ENCODE results near the gene HESX1. TPM values are rescaled to one million over a fixed set of nuclear protein-coding genes. Genes with fewer than 3 reads are reported as not detected.

HESX1 gene
- total RNA-seq, result under 1 TPM in 1 of 2 experiments, not detected in 1; 0.50 TPM

DNA sequence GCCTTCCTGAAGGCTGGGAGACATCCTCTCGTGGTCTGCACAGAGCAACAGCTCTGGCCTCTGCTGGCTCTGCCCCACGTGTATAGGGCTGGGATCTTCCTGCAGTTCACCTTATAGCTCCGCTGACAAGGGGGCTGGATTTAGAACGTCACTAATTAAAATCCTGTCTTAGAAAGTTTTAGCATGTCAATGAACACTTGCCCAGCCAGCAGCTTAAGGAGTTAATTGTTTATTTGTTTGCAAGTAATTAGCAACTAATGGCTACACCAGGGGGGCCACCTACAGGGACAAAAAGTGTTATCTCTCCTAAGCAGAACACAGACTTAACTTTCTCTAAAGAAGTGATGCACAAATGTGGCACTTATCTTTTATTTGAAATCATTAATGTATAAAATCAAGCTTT is at the start of gene HESX1:
Gene HESX1, minus strand, starts transcription at position 84 of the 403 bp plus-strand sequence. Its CDS starts 60 bp downstream, at position 24.
- Mint-ChIP-seq H3K27me3 (peaks cover 12% of the 10 kb centered on the region), H3K9me3 (no peaks in the 10 kb centered on the region), H3K4me1 (no peaks in the 10 kb centered on the region), H3K36me3 (no peaks in the 10 kb centered on the region), H3K27ac (no peak within 1 kb of the TSS), H3K4me3 (no peak within 1 kb of the TSS)
- ATAC-seq (ENCODE audit: low read depth), result no peak
- POLR2A ChIA-PET, result no interaction called here
- no peak for DNase-seq

GRCh38 chr3:57244946-57245345 is 45.2 kb upstream of the HESX1 start:
- POLR2A ChIA-PET, result no interaction called here
- H3K4me3 Mint-ChIP-seq, result no peak overlapping the region
- H3K36me3 Mint-ChIP-seq, result peaks cover 34% of the 10 kb centered on the region
- DNase-seq (no peak), ATAC-seq (ENCODE audit: low read depth) (no peak)
- no peak overlapping the region for H3K27ac Mint-ChIP-seq
- no peaks in the 10 kb centered on the region for H3K4me1 Mint-ChIP-seq
- H3K27me3 Mint-ChIP-seq, result no peaks in the 10 kb centered on the region
- H3K9me3 Mint-ChIP-seq, result no peaks in the 10 kb centered on the region

DNA sequence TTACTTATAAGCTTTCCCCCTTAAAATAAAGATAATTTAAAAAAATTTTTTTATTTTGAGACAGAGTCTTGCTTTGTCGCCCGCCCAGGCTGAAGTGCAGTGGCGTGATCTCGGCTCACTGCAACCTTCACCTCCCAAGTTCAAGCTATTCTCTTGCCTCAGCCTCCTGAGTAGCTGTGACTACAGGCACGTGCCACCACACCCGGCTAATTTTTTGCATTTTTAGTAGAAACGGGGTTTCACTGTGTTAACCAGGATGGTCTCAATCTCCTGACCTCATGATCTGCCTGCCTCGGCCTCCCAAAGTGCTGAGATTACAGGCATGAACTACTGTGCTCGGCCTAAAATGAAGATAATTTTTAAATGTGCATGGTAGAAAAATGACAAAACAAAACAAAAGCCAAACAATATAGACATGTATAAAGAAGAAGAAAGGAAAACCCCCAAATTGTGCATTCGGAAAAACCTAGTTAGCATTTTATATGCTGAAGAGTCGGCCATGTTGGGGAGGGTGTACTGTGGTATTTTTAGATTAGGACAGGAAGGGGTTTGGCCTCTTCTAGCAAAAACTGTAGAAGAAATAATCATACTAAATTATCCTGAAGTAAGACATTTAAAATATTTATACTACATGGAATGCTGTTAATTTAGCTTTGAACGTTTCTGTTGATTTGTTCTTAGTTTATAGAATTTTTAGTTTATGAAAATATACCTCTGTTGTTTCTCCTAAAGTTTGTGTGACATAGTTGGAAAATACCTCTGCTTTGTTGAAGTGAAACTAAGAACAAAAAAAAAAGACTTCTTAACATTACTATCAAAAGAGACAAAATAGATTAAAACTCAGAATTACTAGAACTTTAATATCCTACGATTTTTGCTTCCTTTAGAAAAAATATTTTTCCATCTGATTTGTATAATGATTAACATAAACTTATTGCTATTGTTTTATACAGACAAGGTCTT is 35.1 kb upstream of the HESX1 start:
- H3K36me3 Mint-ChIP-seq, result peaks cover 20% of the 10 kb centered on the region
- ATAC-seq (ENCODE audit: low read depth) (no peak), DNase-seq (no peak)
- POLR2A ChIA-PET, result no interaction called here
- H3K4me3 Mint-ChIP-seq, result no peak overlapping the region
- H3K9me3 Mint-ChIP-seq, result no peaks in the 10 kb centered on the region
- H3K27ac Mint-ChIP-seq, result no peak overlapping the region
- no peaks in the 10 kb centered on the region for H3K27me3 Mint-ChIP-seq
- H3K4me1 Mint-ChIP-seq, result peaks cover 4% of the 10 kb centered on the region

DNA sequence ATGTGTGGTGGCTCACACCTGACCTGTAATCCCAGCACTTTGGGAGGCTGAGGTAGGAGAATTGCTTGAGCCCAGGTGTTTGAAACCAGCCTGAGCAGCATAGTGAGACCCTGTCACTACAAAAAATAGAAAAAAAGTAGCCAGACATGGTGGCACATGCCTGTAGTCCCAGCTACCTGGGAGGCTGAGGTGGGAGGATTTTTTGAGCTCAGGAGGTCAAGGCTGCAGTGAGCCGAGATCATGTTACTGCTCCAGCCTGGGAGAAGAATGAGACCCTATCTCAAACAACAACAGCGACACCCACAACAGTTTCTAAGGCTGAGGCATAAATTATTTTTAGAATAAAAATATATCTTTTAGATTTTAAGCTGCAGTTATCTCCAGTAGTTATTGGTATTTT is 34.0 kb upstream of the HESX1 start:
- no peaks in the 10 kb centered on the region for H3K27me3 Mint-ChIP-seq
- POLR2A ChIA-PET, result no interaction called here
- DNase-seq (no peak), ATAC-seq (ENCODE audit: low read depth) (no peak)
- no peak overlapping the region for H3K4me3 Mint-ChIP-seq
- H3K36me3 Mint-ChIP-seq, result peaks cover 13% of the 10 kb centered on the region
- no peak overlapping the region for H3K27ac Mint-ChIP-seq
- no peaks in the 10 kb centered on the region for H3K9me3 Mint-ChIP-seq
- H3K4me1 Mint-ChIP-seq, result peaks cover 11% of the 10 kb centered on the region

DNA sequence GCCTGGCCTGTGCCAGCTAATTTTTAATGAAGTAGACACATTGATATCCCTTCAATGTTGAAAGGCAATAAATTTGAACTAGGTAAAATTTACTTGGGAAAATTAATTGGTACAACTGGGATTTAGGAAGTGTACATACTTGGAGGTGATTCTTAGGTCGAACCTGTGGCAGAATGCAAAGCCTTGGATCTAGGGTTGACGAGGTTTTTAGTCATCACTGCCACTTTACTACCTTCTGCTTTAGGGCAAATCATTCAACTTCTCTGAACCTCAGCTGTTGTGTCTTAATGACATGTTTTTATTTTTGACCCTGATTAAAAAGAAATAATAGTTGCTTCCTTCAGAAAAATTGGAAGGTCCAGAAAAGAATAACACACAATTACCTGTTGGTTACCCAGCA is 30.2 kb upstream of the HESX1 start:
- H3K27ac Mint-ChIP-seq, result no peak overlapping the region
- ATAC-seq (ENCODE audit: low read depth) (no peak), DNase-seq (no peak)
- peaks cover 23% of the 10 kb centered on the region for H3K4me1 Mint-ChIP-seq
- no peak overlapping the region for H3K4me3 Mint-ChIP-seq
- H3K9me3 Mint-ChIP-seq, result no peaks in the 10 kb centered on the region
- no peaks in the 10 kb centered on the region for H3K27me3 Mint-ChIP-seq
- POLR2A ChIA-PET, result interaction anchor here (0.6 kb wide), 1 partner anchor 557 kb away, joined by 8 read pairs; no protein-coding TSS in a partner anchor
- no peaks in the 10 kb centered on the region for H3K36me3 Mint-ChIP-seq

- H3K27me3 Mint-ChIP-seq, result no peaks in the 10 kb centered on the region
Observed at GRCh38 chr3:57227930-57228751, 28.4 kb upstream of the HESX1 start.

GRCh38 chr3:57227204-57227929 is 27.6 kb upstream of the HESX1 start, which contains the start of gene APPL1:
Gene APPL1 (plus strand): TSS chr3:57227729. CDS start chr3:57227884, 155 bp downstream.
- ATAC-seq (ENCODE audit: low read depth) (peak; percentile 96), DNase-seq (peak; percentile 96)
- Mint-ChIP-seq H3K27me3 (no peaks in the 10 kb centered on the region), H3K4me3 (peak within 1 kb of the TSS; percentile 85), H3K36me3 (no peaks in the 10 kb centered on the region), H3K4me1 (peaks cover 26% of the 10 kb centered on the region), H3K9me3 (no peaks in the 10 kb centered on the region), H3K27ac (peak within 1 kb of the TSS; percentile 75)
- POLR2A ChIA-PET, result interaction anchor here (0.5 to 2.3 kb wide), 5 partner anchors 69 to 634 kb away, joined by 3 to 13 read pairs (median 4); partner anchors contain the start of genes ARF4 and PDE12

More at GRCh38 chr3:57227930-57228751, 28.4 kb upstream of the HESX1 start:
- Mint-ChIP-seq H3K9me3 (no peaks in the 10 kb centered on the region), H3K4me1 (peaks cover 26% of the 10 kb centered on the region), H3K4me3 (peak overlapping the region; percentile 85), H3K27ac (peak overlapping the region; percentile 75), H3K36me3 (no peaks in the 10 kb centered on the region)
- ATAC-seq (ENCODE audit: low read depth) (peak; percentile 42), DNase-seq (peak; percentile 64)
- POLR2A ChIA-PET, result interaction anchor here (0.5 to 2.3 kb wide), 5 partner anchors 70 to 635 kb away, joined by 3 to 13 read pairs (median 4); partner anchors contain the start of genes ARF4 and PDE12

GRCh38 chr3:57226176-57226575 is 26.4 kb upstream of the HESX1 start:
- no peak overlapping the region for H3K4me3 Mint-ChIP-seq
- no peaks in the 10 kb centered on the region for H3K36me3 Mint-ChIP-seq
- no peak for DNase-seq
- H3K27me3 Mint-ChIP-seq, result no peaks in the 10 kb centered on the region
- peaks cover 26% of the 10 kb centered on the region for H3K4me1 Mint-ChIP-seq
- H3K9me3 Mint-ChIP-seq, result no peaks in the 10 kb centered on the region
- POLR2A ChIA-PET, result interaction anchor here (0.5 to 0.6 kb wide), 2 partner anchors 549 to 587 kb away, joined by 3 to 4 read pairs; no protein-coding TSS in a partner anchor
- no peak for ATAC-seq (ENCODE audit: low read depth)
- no peak overlapping the region for H3K27ac Mint-ChIP-seq

DNA sequence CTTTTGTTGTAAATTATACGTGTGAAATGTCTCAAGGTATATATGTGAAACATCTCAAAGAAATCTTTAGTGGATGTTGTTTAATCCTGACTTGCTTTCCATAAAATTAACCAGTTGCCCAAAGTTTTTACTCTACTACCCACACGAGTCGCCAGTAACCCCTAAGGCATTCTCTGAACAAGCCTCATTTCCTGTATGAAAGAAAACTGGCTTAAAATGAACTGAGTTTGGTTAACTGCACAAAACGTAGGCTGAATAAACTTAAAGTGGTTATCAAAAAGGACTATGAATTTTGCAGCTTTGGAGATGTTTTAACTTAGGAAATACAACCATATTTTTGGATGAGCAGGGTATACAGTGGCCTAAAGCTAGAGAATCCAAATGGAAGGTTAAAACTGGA is 25.1 kb upstream of the HESX1 start:
- H3K27me3 Mint-ChIP-seq, result peaks cover 5% of the 10 kb centered on the region
- no peaks in the 10 kb centered on the region for H3K36me3 Mint-ChIP-seq
- no peak overlapping the region for H3K27ac Mint-ChIP-seq
- DNase-seq (no peak), ATAC-seq (ENCODE audit: low read depth) (no peak)
- POLR2A ChIA-PET, result interaction anchor here (1.1 kb wide), 1 partner anchor 329 kb away, joined by 3 read pairs; no protein-coding TSS in a partner anchor
- H3K9me3 Mint-ChIP-seq, result no peaks in the 10 kb centered on the region
- no peak overlapping the region for H3K4me3 Mint-ChIP-seq
- peaks cover 21% of the 10 kb centered on the region for H3K4me1 Mint-ChIP-seq

DNA sequence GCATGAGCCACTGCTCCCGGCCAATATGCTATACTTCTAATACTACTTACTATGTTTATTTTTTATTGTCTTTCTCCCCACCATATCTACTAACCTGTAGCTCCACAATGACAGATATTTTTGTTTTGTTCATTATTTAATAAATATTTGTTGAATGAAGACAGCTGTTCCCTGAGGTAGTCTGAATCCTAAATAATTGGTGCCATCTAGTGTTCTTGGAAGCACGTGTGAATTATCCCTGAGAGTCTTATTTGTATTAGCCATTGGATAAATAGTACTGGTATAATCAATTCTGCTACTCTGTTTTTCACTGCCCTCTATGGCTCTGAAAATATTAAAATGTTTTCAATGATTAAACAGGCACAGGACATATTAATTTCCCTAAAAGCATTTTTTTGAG is 22.1 kb upstream of the HESX1 start:
- H3K4me1 Mint-ChIP-seq, result peaks cover 6% of the 10 kb centered on the region
- POLR2A ChIA-PET, result no interaction called here
- H3K36me3 Mint-ChIP-seq, result no peaks in the 10 kb centered on the region
- H3K27ac Mint-ChIP-seq, result no peak overlapping the region
- ATAC-seq (ENCODE audit: low read depth) (no peak), DNase-seq (no peak)
- peaks cover 5% of the 10 kb centered on the region for H3K27me3 Mint-ChIP-seq
- H3K9me3 Mint-ChIP-seq, result no peaks in the 10 kb centered on the region
- H3K4me3 Mint-ChIP-seq, result no peak overlapping the region

DNA sequence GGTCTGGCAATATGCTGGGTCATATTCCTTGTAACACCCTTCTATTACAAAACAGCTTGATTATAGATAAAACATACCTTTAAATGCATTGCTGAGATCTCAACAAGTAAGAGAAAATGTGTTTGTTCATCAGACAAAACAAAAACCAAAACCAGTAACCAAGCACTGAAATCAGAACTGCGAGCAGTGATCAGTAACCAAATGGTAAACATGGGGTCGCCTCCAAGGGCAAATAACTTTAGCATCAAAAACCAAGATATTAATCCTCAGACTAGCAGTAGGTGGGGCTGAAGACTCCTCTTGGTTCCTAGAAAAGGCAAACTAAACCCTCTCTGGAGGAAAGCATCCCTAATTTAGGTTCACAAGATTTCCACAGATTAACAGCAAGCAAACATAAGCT is 6.6 kb upstream of the HESX1 start:
- H3K27me3 Mint-ChIP-seq, result no peaks in the 10 kb centered on the region
- H3K9me3 Mint-ChIP-seq, result no peaks in the 10 kb centered on the region
- H3K4me1 Mint-ChIP-seq, result no peaks in the 10 kb centered on the region
- no peak overlapping the region for H3K27ac Mint-ChIP-seq
- no peak overlapping the region for H3K4me3 Mint-ChIP-seq
- POLR2A ChIA-PET, result no interaction called here
- H3K36me3 Mint-ChIP-seq, result no peaks in the 10 kb centered on the region
- ATAC-seq (ENCODE audit: low read depth) (no peak), DNase-seq (no peak)

DNA sequence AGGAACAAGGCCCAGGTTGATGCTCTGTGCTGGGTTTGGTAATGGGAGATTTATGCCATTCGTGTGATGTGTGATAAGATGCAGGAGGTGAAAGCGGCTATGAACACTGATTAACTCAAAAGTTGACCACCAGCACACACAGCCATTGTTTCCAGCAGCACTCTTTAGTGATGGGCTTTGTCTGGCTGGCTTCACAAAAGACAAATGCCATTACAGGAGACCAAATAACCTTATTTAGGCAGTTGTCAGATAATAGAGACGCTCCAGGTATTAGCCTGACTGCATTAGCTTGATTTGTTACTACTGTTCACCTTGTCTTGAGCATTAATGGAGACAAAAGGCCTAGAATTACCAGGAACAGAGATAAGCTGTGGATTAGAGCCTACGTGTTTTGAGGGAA is 5.1 kb downstream of the HESX1 start:
- Mint-ChIP-seq H3K4me1 (no peaks in the 10 kb centered on the region), H3K27ac (no peak overlapping the region), H3K36me3 (no peaks in the 10 kb centered on the region), H3K4me3 (no peak overlapping the region), H3K9me3 (no peaks in the 10 kb centered on the region), H3K27me3 (peaks cover 33% of the 10 kb centered on the region)
- POLR2A ChIA-PET, result no interaction called here
- DNase-seq, result no peak
- no peak for ATAC-seq (ENCODE audit: low read depth)

DNA sequence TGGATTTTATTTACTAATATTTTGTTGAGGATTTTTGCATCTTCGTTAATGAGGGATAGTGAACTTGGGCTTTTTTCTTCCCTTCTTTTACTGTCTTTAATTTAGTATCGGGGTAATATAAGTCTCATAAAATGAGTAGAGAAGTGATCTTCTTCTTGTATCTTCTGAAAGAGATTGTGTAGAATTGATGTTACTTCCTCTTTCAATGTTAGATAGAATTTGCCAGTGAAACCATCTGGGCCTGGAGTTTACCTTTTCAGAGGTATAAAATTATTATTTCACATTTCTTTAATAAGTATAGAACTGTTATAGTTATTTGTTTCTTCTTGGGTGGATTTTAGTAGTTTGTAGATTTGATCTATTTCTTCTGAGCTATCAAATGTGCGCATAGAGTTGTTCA is 7.8 kb downstream of the HESX1 start:
- no peak overlapping the region for H3K27ac Mint-ChIP-seq
- no peaks in the 10 kb centered on the region for H3K9me3 Mint-ChIP-seq
- DNase-seq, result no peak
- H3K27me3 Mint-ChIP-seq, result peaks cover 37% of the 10 kb centered on the region
- no peaks in the 10 kb centered on the region for H3K4me1 Mint-ChIP-seq
- no peak overlapping the region for H3K4me3 Mint-ChIP-seq
- H3K36me3 Mint-ChIP-seq, result no peaks in the 10 kb centered on the region
- ATAC-seq (ENCODE audit: low read depth), result no peak
- POLR2A ChIA-PET, result no interaction called here

Measured in activated naive CD8-positive, alpha-beta T cell treated with anti-CD3 and anti-CD28 coated beads, Interleukin-2, amount 10 ng/mL, durations not matched to agents 7 days and 5 days (primary cell).